HG03439 (cell line): ENCODE data around the gene ZNF823.
"Not testable (repeated sequence)": the region's sequence is repeated elsewhere in the genome, so short reads cannot be mapped to it uniquely, and the experiment has no call there.

Source experiments
- ATAC-seq: cut with Tn5 transposase; IDR thresholded peaks from one replicate; pipeline ENCODE4 v1.9.1; 2021; ENCODE audit warnings: mild to moderate bottlenecking, moderate library complexity; ENCODE audit not compliant: unreplicated experiment

The ZNF823 gene

GRCh38 chr19:11738746-11739620, at the start of gene ZNF823:
TSS of gene ZNF823 (minus strand) at chr19:11738946. CDS start at chr19:11738819, 127 bp downstream.
- peak; percentile 87 for ATAC-seq

GRCh38 chr19:11787536-11787935, 48.8 kb upstream of the ZNF823 start:
- ATAC-seq = no peak

- no peak for ATAC-seq
Observed at GRCh38 chr19:11784356-11784755, 45.6 kb upstream of the ZNF823 start.

- no peak for ATAC-seq
Observed at GRCh38 chr19:11783767-11784166, 45.0 kb upstream of the ZNF823 start.

GRCh38 chr19:11781295-11782057, 42.7 kb upstream of the ZNF823 start:
- no peak for ATAC-seq

GRCh38 chr19:11780431-11781020, 41.8 kb upstream of the ZNF823 start:
- ATAC-seq = no peak

GRCh38 chr19:11776669-11777068, 37.9 kb upstream of the ZNF823 start:
- ATAC-seq = not testable (repeated sequence)

GRCh38 chr19:11771520-11771919, 32.8 kb upstream of the ZNF823 start:
- ATAC-seq = not testable (repeated sequence)

- ATAC-seq = no peak
Observed at GRCh38 chr19:11769995-11770394, 31.2 kb upstream of the ZNF823 start.

GRCh38 chr19:11767633-11768133, 28.9 kb upstream of the ZNF823 start:
- ATAC-seq = peak; percentile 15

- peak; percentile 96 for ATAC-seq
Observed at GRCh38 chr19:11766597-11767591, 28.1 kb upstream of the ZNF823 start, which contains the start of gene ZNF441. TSS of gene ZNF441 (plus strand) at chr19:11767000. CDS start at chr19:11767194, 194 bp downstream.

GRCh38 chr19:11763611-11764010, 24.9 kb upstream of the ZNF823 start:
- ATAC-seq = no peak

GRCh38 chr19:11763117-11763516, 24.4 kb upstream of the ZNF823 start:
- no peak for ATAC-seq

- no peak for ATAC-seq
Observed at GRCh38 chr19:11759805-11760204, 21.1 kb upstream of the ZNF823 start.

GRCh38 chr19:11756965-11757364, 18.2 kb upstream of the ZNF823 start:
- ATAC-seq = no peak

- no peak for ATAC-seq
Observed at GRCh38 chr19:11754663-11755062, 15.9 kb upstream of the ZNF823 start.

GRCh38 chr19:11752244-11752736, 13.5 kb upstream of the ZNF823 start:
- ATAC-seq = no peak

GRCh38 chr19:11749751-11750150, 11.0 kb upstream of the ZNF823 start:
- ATAC-seq = no peak

GRCh38 chr19:11747277-11747676, 8.5 kb upstream of the ZNF823 start:
- no peak for ATAC-seq

GRCh38 chr19:11745869-11746268, 7.1 kb upstream of the ZNF823 start:
- ATAC-seq = no peak
